PFSK-1 (cell line): ENCODE measurements around the gene PPM1H.

Experiments
- FOXP2 ChIP-seq: optimal IDR thresholded peaks from 2 replicates; pipeline ENCODE3; 2011; ENCODE audit warnings: borderline replicate concordance, control low read depth, inconsistent platforms; ENCODE audit not compliant: insufficient read depth; ENCODE audit errors: extremely low read length, extremely low read depth
- POLR2AphosphoS5 ChIP-seq: IDR thresholded peaks from 2 replicates; pipeline ENCODE4 v1.6.1; 2012; ENCODE audit warnings: low read depth, mild to moderate bottlenecking, control low read depth, low read length, moderate library complexity
- SIN3A ChIP-seq: IDR thresholded peaks from 2 replicates; pipeline ENCODE4 v1.6.1; 2012; ENCODE audit warnings: mild to moderate bottlenecking, low read length, moderate library complexity, borderline replicate concordance; ENCODE audit not compliant: insufficient read depth
- TAF1 ChIP-seq: IDR thresholded peaks from 2 replicates; pipeline ENCODE4 v1.6.1; 2012; ENCODE audit warnings: low read length, control low read depth, borderline replicate concordance; ENCODE audit not compliant: insufficient read depth
- TF ChIP-seq, protein P1 (sequence below), 2 experiments: IDR thresholded peaks; 2 replicates each; pipeline versions ENCODE4 v1.6.1 to v1.8.0; 2011 to 2012; ENCODE audit warnings: low read depth in 2 of 2, low read length in 2 of 2, control low read depth in 1 of 2, inconsistent platforms in 1 of 2, mild to moderate bottlenecking in 1 of 2, moderate library complexity in 1 of 2; ENCODE audit not compliant: insufficient read depth in 1 of 2

The PPM1H gene

DNA sequence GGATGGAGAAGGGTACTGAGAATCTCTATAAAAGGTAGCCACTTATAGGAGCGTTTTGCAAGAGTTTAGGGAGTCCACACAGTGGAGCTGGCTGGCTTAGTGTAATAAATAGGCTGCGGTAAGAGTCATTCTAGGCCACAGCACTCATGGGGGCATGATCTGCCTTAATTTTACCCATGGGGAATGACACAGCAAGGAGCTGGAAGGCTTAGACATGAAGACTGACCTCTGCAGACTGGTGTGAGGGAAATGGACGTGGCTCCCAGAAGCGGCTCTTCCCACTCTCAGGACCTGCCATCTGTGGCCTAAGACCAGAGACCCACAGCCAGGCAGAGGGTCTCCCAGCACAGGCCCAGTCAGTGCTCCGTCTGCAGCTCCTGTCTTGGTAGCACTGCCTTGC is 173.3 kb downstream of the PPM1H start:
- no peak for TF ChIP-seq POLR2AphosphoS5
- TF ChIP-seq, protein P1, sequence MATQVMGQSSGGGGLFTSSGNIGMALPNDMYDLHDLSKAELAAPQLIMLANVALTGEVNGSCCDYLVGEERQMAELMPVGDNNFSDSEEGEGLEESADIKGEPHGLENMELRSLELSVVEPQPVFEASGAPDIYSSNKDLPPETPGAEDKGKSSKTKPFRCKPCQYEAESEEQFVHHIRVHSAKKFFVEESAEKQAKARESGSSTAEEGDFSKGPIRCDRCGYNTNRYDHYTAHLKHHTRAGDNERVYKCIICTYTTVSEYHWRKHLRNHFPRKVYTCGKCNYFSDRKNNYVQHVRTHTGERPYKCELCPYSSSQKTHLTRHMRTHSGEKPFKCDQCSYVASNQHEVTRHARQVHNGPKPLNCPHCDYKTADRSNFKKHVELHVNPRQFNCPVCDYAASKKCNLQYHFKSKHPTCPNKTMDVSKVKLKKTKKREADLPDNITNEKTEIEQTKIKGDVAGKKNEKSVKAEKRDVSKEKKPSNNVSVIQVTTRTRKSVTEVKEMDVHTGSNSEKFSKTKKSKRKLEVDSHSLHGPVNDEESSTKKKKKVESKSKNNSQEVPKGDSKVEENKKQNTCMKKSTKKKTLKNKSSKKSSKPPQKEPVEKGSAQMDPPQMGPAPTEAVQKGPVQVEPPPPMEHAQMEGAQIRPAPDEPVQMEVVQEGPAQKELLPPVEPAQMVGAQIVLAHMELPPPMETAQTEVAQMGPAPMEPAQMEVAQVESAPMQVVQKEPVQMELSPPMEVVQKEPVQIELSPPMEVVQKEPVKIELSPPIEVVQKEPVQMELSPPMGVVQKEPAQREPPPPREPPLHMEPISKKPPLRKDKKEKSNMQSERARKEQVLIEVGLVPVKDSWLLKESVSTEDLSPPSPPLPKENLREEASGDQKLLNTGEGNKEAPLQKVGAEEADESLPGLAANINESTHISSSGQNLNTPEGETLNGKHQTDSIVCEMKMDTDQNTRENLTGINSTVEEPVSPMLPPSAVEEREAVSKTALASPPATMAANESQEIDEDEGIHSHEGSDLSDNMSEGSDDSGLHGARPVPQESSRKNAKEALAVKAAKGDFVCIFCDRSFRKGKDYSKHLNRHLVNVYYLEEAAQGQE (IDR thresholded peaks at IDR 0.05; ENCODE audit: insufficient read depth in 1 of 2, low read depth in 2 of 2, low read length in 2 of 2), result no peak
- no peak for TF ChIP-seq TAF1
- no peak for TF ChIP-seq SIN3A
- TF ChIP-seq FOXP2, result no peak

DNA sequence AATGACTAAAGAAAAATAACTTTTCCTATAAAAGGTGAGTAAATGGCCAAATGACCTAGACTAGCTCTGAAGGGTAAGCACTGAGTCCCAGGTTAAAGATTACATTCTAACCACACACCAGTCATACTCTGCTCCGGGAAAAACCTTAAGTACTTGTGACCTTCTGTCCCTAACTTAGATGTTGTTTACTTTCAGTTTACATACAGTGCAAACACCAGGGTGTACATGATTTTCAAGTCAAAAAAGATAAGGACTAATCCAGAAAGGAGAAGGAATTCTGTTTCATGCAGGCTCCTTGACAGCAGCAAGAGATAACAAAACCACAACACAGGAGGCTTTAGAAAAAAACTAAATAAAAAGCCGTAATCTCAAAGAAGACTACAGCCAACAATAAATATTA is 174.2 kb downstream of the PPM1H start:
- TF ChIP-seq TAF1 (no peak), POLR2AphosphoS5 (no peak), SIN3A (no peak), FOXP2 (no peak)
- TF ChIP-seq, protein P1 (IDR thresholded peaks at IDR 0.05; ENCODE audit: insufficient read depth in 1 of 2, low read depth in 2 of 2, low read length in 2 of 2), result no peak

DNA sequence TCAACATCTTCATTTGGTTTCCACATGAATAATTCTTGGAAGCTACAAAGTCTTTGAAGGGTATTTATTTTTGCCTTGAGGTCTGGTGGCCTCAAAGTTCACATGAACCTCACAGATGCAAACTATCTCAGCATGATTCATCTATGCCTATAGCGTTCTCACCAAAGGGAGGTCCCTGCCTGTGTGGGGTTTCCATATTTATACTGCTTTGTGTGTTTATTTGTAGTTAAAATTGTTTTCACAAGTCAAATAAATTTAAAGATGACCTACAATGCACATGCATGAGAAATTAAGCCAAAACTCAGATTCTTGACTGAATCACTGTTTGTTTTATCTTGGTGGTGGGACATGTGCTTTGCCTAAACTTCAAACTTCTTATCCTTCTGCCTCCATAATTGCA is 176.7 kb downstream of the PPM1H start:
- TF ChIP-seq, protein P1 (IDR thresholded peaks at IDR 0.05; ENCODE audit: insufficient read depth in 1 of 2, low read depth in 2 of 2, low read length in 2 of 2), result no peak
- TF ChIP-seq TAF1 (no peak), FOXP2 (no peak), SIN3A (no peak), POLR2AphosphoS5 (no peak)

DNA sequence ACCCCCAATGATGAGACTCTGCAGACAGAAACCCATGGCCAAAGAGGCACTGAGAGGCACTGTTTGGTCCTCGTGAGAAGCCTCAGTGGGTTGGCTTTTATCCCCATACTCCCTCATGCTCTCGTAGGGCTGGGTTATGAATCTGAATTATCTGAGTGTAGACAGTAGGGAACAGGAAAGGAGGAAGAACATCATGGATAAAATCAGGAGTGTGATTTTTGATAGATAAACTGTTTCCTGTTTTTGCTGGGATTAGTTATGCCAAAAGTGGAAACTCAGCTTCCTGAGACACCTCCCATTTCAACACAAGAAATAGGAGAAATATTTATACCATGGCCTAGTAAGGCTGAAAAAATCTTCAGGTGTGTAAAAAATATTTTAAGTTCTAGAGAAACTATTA is 177.9 kb downstream of the PPM1H start:
- TF ChIP-seq POLR2AphosphoS5, result no peak
- TF ChIP-seq, protein P1 (IDR thresholded peaks at IDR 0.05; ENCODE audit: insufficient read depth in 1 of 2, low read depth in 2 of 2, low read length in 2 of 2), result no peak
- peak; percentile 29; the same call in 1 of the 2 replicates for TF ChIP-seq TAF1

DNA sequence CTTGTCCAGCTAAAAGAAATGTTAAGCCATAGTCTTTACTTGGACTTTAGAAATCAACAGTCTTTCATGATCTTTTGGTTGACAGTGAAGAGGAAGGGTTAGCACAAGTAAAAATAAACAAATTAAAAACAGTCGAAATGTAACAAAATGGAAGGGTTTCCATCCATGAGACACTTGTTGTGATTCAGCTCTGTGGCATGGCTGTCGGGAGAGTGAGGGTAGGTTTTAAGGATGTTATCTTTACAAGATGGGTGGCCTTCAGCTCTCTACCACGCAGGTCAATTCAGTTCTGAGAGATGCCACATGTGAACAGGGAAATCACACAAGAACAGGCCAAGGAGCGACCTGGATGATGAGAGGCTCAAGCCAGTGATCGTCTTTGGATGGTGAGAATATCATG is 180.2 kb downstream of the PPM1H start:
- TF ChIP-seq FOXP2 (no peak), SIN3A (no peak), POLR2AphosphoS5 (no peak)
